Keratinocyte (primary cell): Measurements from ENCODE around the gene DTYMK. TPM values are rescaled to one million over a fixed set of nuclear protein-coding genes. Genes with fewer than 3 reads are reported as not detected.

ENCODE experiments used
- DNase-seq: peaks from one replicate; pipeline ENCODE4 v3.0.0-alpha.2; 2011; ENCODE audit warnings: low read depth, missing footprints, low spot score
- FAIRE-seq: peaks from 2 replicates; lab custom pipeline; 2011; peaks lifted over from hg19 to GRCh38; lab: Jason Lieb, UNC
- H2AFZ ChIP-seq: 2 replicates; pipeline ENCODE4 v1.6.0; 2012; ENCODE audit warnings: low read length, control low read depth, inconsistent platforms; ENCODE audit not compliant: control insufficient read depth
- H3K27ac ChIP-seq: 2 replicates; pipeline ENCODE4 v1.5.1; 2011; ENCODE audit warnings: low read length; ENCODE audit not compliant: control insufficient read depth, insufficient read depth
- H3K27me3 ChIP-seq: 3 replicates; pipeline ENCODE4 v1.6.0; 2011; ENCODE audit warnings: low read length; ENCODE audit not compliant: control insufficient read depth, insufficient read depth; ENCODE audit errors: extremely low read depth
- H3K36me3 ChIP-seq, 2 experiments: 2 replicates in 1 of 2; 3 replicates in 1 of 2; pipeline ENCODE4 v1.5.1; 2011; ENCODE audit warnings: low read length in 2 of 2, mild to moderate bottlenecking in 1 of 2; ENCODE audit not compliant: control insufficient read depth in 2 of 2, insufficient read depth in 2 of 2; ENCODE audit errors: extremely low read depth in 1 of 2
- H3K4me1 ChIP-seq: 3 replicates; pipeline ENCODE4 v1.5.1; 2011; ENCODE audit warnings: low read length; ENCODE audit not compliant: control insufficient read depth, insufficient read depth; ENCODE audit errors: extremely low read depth
- H3K4me2 ChIP-seq: 3 replicates; pipeline ENCODE4 v1.6.0; 2011; ENCODE audit warnings: low read depth, low read length; ENCODE audit not compliant: control insufficient read depth, insufficient read depth; ENCODE audit errors: extremely low read depth
- H3K4me3 ChIP-seq, 3 experiments: fragments of 200-600 bp in 1 of 3; sonication (generic) in 1 of 3; 2 replicates in 2 of 3; 3 replicates in 1 of 3; pipeline ENCODE4 v1.5.1; 2011 to 2016; ENCODE audit warnings: low read length in 3 of 3, mild to moderate bottlenecking in 3 of 3, control low read depth in 2 of 3, inconsistent platforms in 1 of 3, low read depth in 1 of 3, mixed read lengths in 1 of 3, mixed run types in 1 of 3, moderate library complexity in 1 of 3; ENCODE audit not compliant: control insufficient read depth in 2 of 3, insufficient read depth in 2 of 3; ENCODE audit errors: extremely low read depth in 1 of 3
- H3K79me2 ChIP-seq: 2 replicates; pipeline ENCODE4 v1.6.0; 2012; ENCODE audit warnings: low read length; ENCODE audit not compliant: control insufficient read depth, insufficient read depth
- H3K9ac ChIP-seq: 3 replicates; pipeline ENCODE4 v1.6.0; 2011; ENCODE audit warnings: low read length; ENCODE audit not compliant: control insufficient read depth, insufficient read depth; ENCODE audit errors: extremely low read depth
- H3K9me1 ChIP-seq: 3 replicates; pipeline ENCODE4 v1.6.0; 2011; ENCODE audit warnings: low read length; ENCODE audit not compliant: control insufficient read depth, insufficient read depth; ENCODE audit errors: extremely low read depth
- H3K9me3 ChIP-seq: 2 replicates; pipeline ENCODE4 v1.5.1; 2012; ENCODE audit warnings: low read depth, low read length; ENCODE audit not compliant: control insufficient read depth
- H4K20me1 ChIP-seq: 3 replicates; pipeline ENCODE4 v1.6.0; 2011; ENCODE audit warnings: low read length; ENCODE audit not compliant: control insufficient read depth, insufficient read depth; ENCODE audit errors: extremely low read depth
- CTCF ChIP-seq, 3 experiments: IDR thresholded peaks in 1 of 3; conservative IDR thresholded peaks in 1 of 3; optimal IDR thresholded peaks in 1 of 3; 2 replicates in 2 of 3; 3 replicates in 1 of 3; pipeline versions ENCODE3 to v1.5.1; 2011; ENCODE audit warnings: low read length in 3 of 3, mild to moderate bottlenecking in 3 of 3, moderate library complexity in 2 of 3, control low read depth in 1 of 3, inconsistent platforms in 1 of 3; ENCODE audit not compliant: insufficient read depth in 2 of 3; ENCODE audit errors: extremely low read depth in 1 of 3
- EZH2 ChIP-seq: IDR thresholded peaks from one replicate; pipeline ENCODE4 v1.6.1; 2012; ENCODE audit warnings: inconsistent platforms, mild to moderate bottlenecking, low read length, moderate library complexity
- dilution Hi-C: fragments of 300-500 bp; cut with MboI; formaldehyde crosslinking; loops from one replicate; pipeline ENCODE4 v1.7.0; 2020; ENCODE audit warnings: low sequenced_read_pairs; ENCODE audit not compliant: extremely low pct_ligation_motif_present
- polyA plus RNA-seq, 5 experiments: library from polyadenylated mRNA; depleted of rRNA in 3 of 5; stranded (reverse) in 3 of 5; stranded (forward) in 1 of 5; unstranded in 1 of 5; fragments of >200 nt; gene quantifications; 1 replicate in 1 of 5; 2 replicates in 3 of 5; 3 replicates in 1 of 5; pipeline versions ENCODE4 v1.2.1 to v1.2.3, GENCODE V29; 2011 to 2012; ENCODE audit warnings: missing spikeins in 2 of 5, low read depth in 1 of 5, low replicate concordance in 1 of 5

Gene DTYMK
- polyA plus RNA-seq, 1 donor (not counting 4 experiments of a cell fraction or from before 2014, with no cell fraction given): 31.6 TPM

GRCh38 chr2:241660593-241661213, 25.9 kb downstream of the DTYMK start:
- no peak overlapping the region for H3K4me3 ChIP-seq
- H3K9ac ChIP-seq: no peak overlapping the region
- no peak overlapping the region for H3K4me2 ChIP-seq
- no peak for TF ChIP-seq EZH2
- no peak for TF ChIP-seq CTCF (optimal IDR thresholded peaks at IDR 0.05 in 1 of 3, IDR thresholded peaks at IDR 0.05 in 1 of 3, conservative IDR thresholded peaks at IDR 0.05 in 1 of 3; ENCODE audit: extremely low read depth in 1 of 3, insufficient read depth in 2 of 3, low read length in 3 of 3)
- FAIRE-seq (no peak), DNase-seq (no peak)
- H2AFZ ChIP-seq: no peak overlapping the region
- H3K4me1 ChIP-seq: peaks cover 14% of the 10 kb centered on the region
- H3K9me1 ChIP-seq: no peaks in the 10 kb centered on the region
- peaks cover under 1% of the 10 kb centered on the region for H3K79me2 ChIP-seq
- no peaks in the 10 kb centered on the region for H3K27me3 ChIP-seq
- H3K9me3 ChIP-seq: no peaks in the 10 kb centered on the region
- H3K27ac ChIP-seq: no peak overlapping the region
- dilution Hi-C loops: no loop called here
- peaks cover 4% of the 10 kb centered on the region for H4K20me1 ChIP-seq
- H3K36me3 ChIP-seq: peaks cover 16 to 24% of the 10 kb centered on the region in 2 experiments

GRCh38 chr2:241659150-241659739, 27.4 kb downstream of the DTYMK start:
- dilution Hi-C loops: no loop called here
- Histone ChIP-seq H3K9me1 (no peaks in the 10 kb centered on the region), H4K20me1 (peaks cover 2% of the 10 kb centered on the region), H3K9ac (no peak overlapping the region), H3K4me2 (no peak overlapping the region), H3K27me3 (no peaks in the 10 kb centered on the region), H3K79me2 (no peaks in the 10 kb centered on the region), H3K4me3 (no peak overlapping the region), H3K27ac (no peak overlapping the region), H3K36me3 (peaks cover 22 to 30% of the 10 kb centered on the region in 2 experiments), H3K4me1 (no peaks in the 10 kb centered on the region), H3K9me3 (no peaks in the 10 kb centered on the region), H2AFZ (no peak overlapping the region)
- no peak for TF ChIP-seq EZH2
- TF ChIP-seq CTCF (optimal IDR thresholded peaks at IDR 0.05 in 1 of 3, IDR thresholded peaks at IDR 0.05 in 1 of 3, conservative IDR thresholded peaks at IDR 0.05 in 1 of 3; ENCODE audit: extremely low read depth in 1 of 3, insufficient read depth in 2 of 3, low read length in 3 of 3): peak; percentile 57 to 75 (median 60)
- DNase-seq: no peak
- peak; percentile 78 for FAIRE-seq
